Measurements from ENCODE around the gene BMPR1A.

BMPR1A gene

GRCh38 chr10:86823565-86823964 is 67.1 kb downstream of the BMPR1A start:
- CTCF ChIA-PET, result no interaction called here
- no peak for DNase-seq (ENCODE audit: extremely low spot score)
- TF ChIP-seq L3MBTL2 (conservative IDR thresholded peaks at IDR 0.05), result no peak
- TF ChIP-seq FOXA1 (IDR thresholded peaks at IDR 0.05), result no peak
- POLR2A ChIA-PET, result no interaction called here

GRCh38 chr10:86824151-86824550 is 67.7 kb downstream of the BMPR1A start:
- DNase-seq (ENCODE audit: extremely low spot score), result no peak
- CTCF ChIA-PET, result no interaction called here
- POLR2A ChIA-PET, result no interaction called here
- TF ChIP-seq HDGF (IDR thresholded peaks at IDR 0.05; ENCODE audit: borderline replicate concordance) (no peak), FOXK2 (IDR thresholded peaks at IDR 0.05) (no peak), FOXA1 (IDR thresholded peaks at IDR 0.05) (no peak), CTBP1 (IDR thresholded peaks at IDR 0.05; ENCODE audit: borderline replicate concordance) (no peak), SP1 (IDR thresholded peaks at IDR 0.05) (no peak), BHLHE40 (IDR thresholded peaks at IDR 0.05; ENCODE audit: borderline replicate concordance) (no peak), SUZ12 (IDR thresholded peaks at IDR 0.05) (no peak), ARNT (IDR thresholded peaks at IDR 0.05) (no peak), L3MBTL2 (conservative IDR thresholded peaks at IDR 0.05) (no peak)
- TF ChIP-seq, protein P1, sequence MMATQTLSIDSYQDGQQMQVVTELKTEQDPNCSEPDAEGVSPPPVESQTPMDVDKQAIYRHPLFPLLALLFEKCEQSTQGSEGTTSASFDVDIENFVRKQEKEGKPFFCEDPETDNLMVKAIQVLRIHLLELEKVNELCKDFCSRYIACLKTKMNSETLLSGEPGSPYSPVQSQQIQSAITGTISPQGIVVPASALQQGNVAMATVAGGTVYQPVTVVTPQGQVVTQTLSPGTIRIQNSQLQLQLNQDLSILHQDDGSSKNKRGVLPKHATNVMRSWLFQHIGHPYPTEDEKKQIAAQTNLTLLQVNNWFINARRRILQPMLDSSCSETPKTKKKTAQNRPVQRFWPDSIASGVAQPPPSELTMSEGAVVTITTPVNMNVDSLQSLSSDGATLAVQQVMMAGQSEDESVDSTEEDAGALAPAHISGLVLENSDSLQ (IDR thresholded peaks at IDR 0.05), result no peak

- TF ChIP-seq BHLHE40 (IDR thresholded peaks at IDR 0.05; ENCODE audit: borderline replicate concordance) (no peak), NFRKB (IDR thresholded peaks at IDR 0.05) (no peak), FOXM1 (IDR thresholded peaks at IDR 0.05; ENCODE audit: borderline replicate concordance) (no peak), ZNF384 (IDR thresholded peaks at IDR 0.05) (no peak), CTBP1 (IDR thresholded peaks at IDR 0.05; ENCODE audit: borderline replicate concordance) (no peak), SUZ12 (IDR thresholded peaks at IDR 0.05) (no peak), FOXK2 (IDR thresholded peaks at IDR 0.05) (no peak), SP1 (IDR thresholded peaks at IDR 0.05) (no peak), HDGF (IDR thresholded peaks at IDR 0.05; ENCODE audit: borderline replicate concordance) (no peak), FOXA1 (IDR thresholded peaks at IDR 0.05) (no peak), ARNT (IDR thresholded peaks at IDR 0.05) (no peak), L3MBTL2 (conservative IDR thresholded peaks at IDR 0.05) (no peak), TARDBP (IDR thresholded peaks at IDR 0.05) (no peak), LEF1 (IDR thresholded peaks at IDR 0.05; ENCODE audit: borderline replicate concordance) (no peak), ELF4 (IDR thresholded peaks at IDR 0.05) (no peak)
- TF ChIP-seq, protein P1 (IDR thresholded peaks at IDR 0.05), result no peak
- ChIA-PET POLR2A (no interaction called here), CTCF (no interaction called here)
- DNase-seq (ENCODE audit: extremely low spot score), result no peak
Observed at GRCh38 chr10:86825366-86825765, 68.9 kb downstream of the BMPR1A start.

DNA sequence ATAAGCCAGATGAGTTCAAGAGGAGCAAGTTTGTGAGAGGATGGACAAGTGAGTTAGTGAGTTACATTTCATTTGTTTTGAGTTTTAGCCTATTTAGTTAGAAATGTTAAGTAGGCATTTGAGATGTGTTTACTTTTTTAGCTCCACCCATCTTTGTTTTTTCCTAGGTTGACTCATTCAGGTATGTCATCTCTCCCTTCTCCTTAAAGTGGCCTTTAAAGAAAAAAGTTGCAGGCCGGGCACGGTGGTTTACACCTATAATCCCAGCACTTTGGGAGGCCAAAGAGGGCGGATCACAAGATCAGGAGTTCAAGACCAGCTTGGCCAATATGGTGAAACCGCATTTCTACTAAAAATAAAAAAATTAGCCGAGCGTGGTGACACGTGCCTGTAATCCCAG is 71.2 kb downstream of the BMPR1A start:
- POLR2A ChIA-PET, result no interaction called here
- CTCF ChIA-PET, result no interaction called here

GRCh38 chr10:86828145-86828544 is 71.7 kb downstream of the BMPR1A start:
- POLR2A ChIA-PET, result interaction anchor here (0.8 kb wide), 1 partner anchor 72 kb away, joined by 3 read pairs; the partner anchor contains the start of gene BMPR1A
- DNase-seq (ENCODE audit: extremely low spot score), result no peak
- TF ChIP-seq, protein P1 (IDR thresholded peaks at IDR 0.05), result no peak
- TF ChIP-seq SP1 (IDR thresholded peaks at IDR 0.05) (no peak), BHLHE40 (IDR thresholded peaks at IDR 0.05; ENCODE audit: borderline replicate concordance) (no peak), ZNF384 (IDR thresholded peaks at IDR 0.05) (no peak), LEF1 (IDR thresholded peaks at IDR 0.05; ENCODE audit: borderline replicate concordance) (no peak)
- CTCF ChIA-PET, result no interaction called here

More for the DNA sequence above, 71.2 kb downstream of the BMPR1A start:
- TF ChIP-seq FOXM1 (IDR thresholded peaks at IDR 0.05; ENCODE audit: borderline replicate concordance), result no peak
- TF ChIP-seq TARDBP (IDR thresholded peaks at IDR 0.05), result no peak
- TF ChIP-seq NFRKB (IDR thresholded peaks at IDR 0.05), result no peak
- TF ChIP-seq L3MBTL2 (conservative IDR thresholded peaks at IDR 0.05), result no peak
- TF ChIP-seq, protein P1 (IDR thresholded peaks at IDR 0.05), result no peak
- TF ChIP-seq ZNF384 (IDR thresholded peaks at IDR 0.05), result no peak
- TF ChIP-seq ARNT (IDR thresholded peaks at IDR 0.05), result no peak
- TF ChIP-seq LEF1 (IDR thresholded peaks at IDR 0.05; ENCODE audit: borderline replicate concordance), result no peak
- no peak for TF ChIP-seq HDGF (IDR thresholded peaks at IDR 0.05; ENCODE audit: borderline replicate concordance)
- no peak for TF ChIP-seq FOXK2 (IDR thresholded peaks at IDR 0.05)
- no peak for TF ChIP-seq CTBP1 (IDR thresholded peaks at IDR 0.05; ENCODE audit: borderline replicate concordance)
- DNase-seq (ENCODE audit: extremely low spot score), result no peak

- ChIA-PET POLR2A (interaction anchor here (0.9 kb wide), 1 partner anchor 73 kb away, joined by 4 read pairs; the partner anchor contains the start of gene BMPR1A), CTCF (no interaction called here)
- DNase-seq (ENCODE audit: extremely low spot score), result no peak
- TF ChIP-seq FOXK2 (IDR thresholded peaks at IDR 0.05) (no peak), CTBP1 (IDR thresholded peaks at IDR 0.05; ENCODE audit: borderline replicate concordance) (no peak), SUZ12 (IDR thresholded peaks at IDR 0.05) (no peak), L3MBTL2 (conservative IDR thresholded peaks at IDR 0.05) (no peak), FOXM1 (IDR thresholded peaks at IDR 0.05; ENCODE audit: borderline replicate concordance) (no peak), TARDBP (IDR thresholded peaks at IDR 0.05) (no peak), FOXA1 (IDR thresholded peaks at IDR 0.05) (no peak), ZNF384 (IDR thresholded peaks at IDR 0.05) (no peak), SP1 (IDR thresholded peaks at IDR 0.05) (no peak), NFRKB (IDR thresholded peaks at IDR 0.05) (no peak), LEF1 (IDR thresholded peaks at IDR 0.05; ENCODE audit: borderline replicate concordance) (no peak), ELF4 (IDR thresholded peaks at IDR 0.05) (no peak), BHLHE40 (IDR thresholded peaks at IDR 0.05; ENCODE audit: borderline replicate concordance) (no peak), HDGF (IDR thresholded peaks at IDR 0.05; ENCODE audit: borderline replicate concordance) (no peak), ARNT (IDR thresholded peaks at IDR 0.05) (no peak)
- TF ChIP-seq, protein P1 (IDR thresholded peaks at IDR 0.05), result no peak
Observed at GRCh38 chr10:86829472-86829871, 73.1 kb downstream of the BMPR1A start.
